Progenitor cell of endocrine pancreas (in vitro differentiated cells): ENCODE results near the gene SFXN4. TPM values are rescaled to one million over a fixed set of nuclear protein-coding genes. Genes with fewer than 3 reads are reported as not detected.
"Not testable (repeated sequence)": the region's sequence is repeated elsewhere in the genome, so short reads cannot be mapped to it uniquely, and the experiment has no call there.

ENCODE experiments used
- DNase-seq: peaks from one replicate; pipeline ENCODE4 v3.0.0; 2021; ENCODE audit warnings: low spot score; ENCODE audit not compliant: unreplicated experiment
- H3K27ac Mint-ChIP-seq: 2 replicates; pipeline ENCODE4 v1.8.0; 2021; ENCODE audit warnings: mild to moderate bottlenecking, moderate library complexity, mixed read lengths
- H3K27me3 Mint-ChIP-seq: 2 replicates; pipeline ENCODE4 v1.8.0; 2021; ENCODE audit warnings: mixed read lengths
- H3K36me3 Mint-ChIP-seq: 2 replicates; pipeline ENCODE4 v1.8.0; 2022; ENCODE audit warnings: mixed read lengths; ENCODE audit not compliant: insufficient read depth
- H3K4me1 Mint-ChIP-seq: 2 replicates; pipeline ENCODE4 v1.8.0; 2021; ENCODE audit warnings: low read depth, mixed read lengths
- H3K4me3 Mint-ChIP-seq: 2 replicates; pipeline ENCODE4 v1.8.0; 2021; ENCODE audit warnings: low read depth, mild to moderate bottlenecking, moderate library complexity, mixed read lengths
- H3K9me3 Mint-ChIP-seq: 2 replicates; pipeline ENCODE4 v1.8.0; 2021; ENCODE audit warnings: low read depth, mixed read lengths
- total RNA-seq: library from RNA; stranded (reverse); gene quantifications from 2 replicates; pipeline ENCODE4 v1.2.1, GENCODE V29; 2021
- TF ChIP-seq, protein P1 (sequence below): fragments of 200-600 bp; sonication (generic); IDR thresholded peaks from one replicate; pipeline ENCODE4 v1.5.0; 2021; ENCODE audit warnings: antibody characterized with exemption, mild to moderate bottlenecking; ENCODE audit not compliant: unreplicated experiment

Gene SFXN4
- total RNA-seq, 1 donor from 2014 or later = 27.2 TPM

DNA sequence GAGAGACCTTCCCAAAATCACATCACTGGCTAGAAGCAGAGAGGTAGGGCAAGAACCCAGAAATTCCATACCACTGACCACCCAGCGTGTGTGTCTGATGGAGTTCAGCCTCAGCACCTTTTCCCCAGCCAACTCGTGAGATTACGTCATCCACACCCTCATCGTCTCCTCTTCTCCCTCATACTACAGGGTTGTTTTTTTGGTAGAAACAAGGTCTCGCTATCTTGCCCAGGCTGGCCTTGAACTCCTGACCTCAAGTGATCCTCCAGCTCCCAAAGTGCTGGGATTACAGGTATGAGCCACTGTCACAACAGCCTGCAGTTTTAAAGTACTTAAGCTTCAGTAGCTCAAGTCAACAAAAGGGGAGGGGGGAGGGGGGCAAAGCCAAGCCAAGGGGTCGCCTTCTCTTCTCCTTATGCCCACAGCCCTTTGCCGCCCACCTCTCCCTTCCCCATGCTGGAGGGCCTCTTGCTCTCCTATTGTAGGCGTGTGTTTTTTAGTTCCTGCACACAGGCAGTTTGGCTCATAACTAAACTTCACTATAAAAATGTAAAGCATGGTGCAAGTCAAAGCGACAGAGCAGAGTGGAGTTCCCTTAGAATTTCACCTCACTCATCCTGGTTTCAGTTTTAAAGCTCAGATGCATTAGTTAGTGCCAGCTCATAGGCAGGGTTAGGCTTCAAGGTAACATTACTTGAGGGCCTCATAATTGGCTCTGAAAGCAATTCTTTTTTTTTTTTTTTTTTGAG is 18.3 kb upstream of the SFXN4 start:
- H3K9me3 Mint-ChIP-seq = peaks cover 5% of the 10 kb centered on the region
- H3K4me3 Mint-ChIP-seq = no peak overlapping the region
- H3K27me3 Mint-ChIP-seq = no peaks in the 10 kb centered on the region
- peaks cover 8% of the 10 kb centered on the region for H3K4me1 Mint-ChIP-seq
- TF ChIP-seq, protein P1, sequence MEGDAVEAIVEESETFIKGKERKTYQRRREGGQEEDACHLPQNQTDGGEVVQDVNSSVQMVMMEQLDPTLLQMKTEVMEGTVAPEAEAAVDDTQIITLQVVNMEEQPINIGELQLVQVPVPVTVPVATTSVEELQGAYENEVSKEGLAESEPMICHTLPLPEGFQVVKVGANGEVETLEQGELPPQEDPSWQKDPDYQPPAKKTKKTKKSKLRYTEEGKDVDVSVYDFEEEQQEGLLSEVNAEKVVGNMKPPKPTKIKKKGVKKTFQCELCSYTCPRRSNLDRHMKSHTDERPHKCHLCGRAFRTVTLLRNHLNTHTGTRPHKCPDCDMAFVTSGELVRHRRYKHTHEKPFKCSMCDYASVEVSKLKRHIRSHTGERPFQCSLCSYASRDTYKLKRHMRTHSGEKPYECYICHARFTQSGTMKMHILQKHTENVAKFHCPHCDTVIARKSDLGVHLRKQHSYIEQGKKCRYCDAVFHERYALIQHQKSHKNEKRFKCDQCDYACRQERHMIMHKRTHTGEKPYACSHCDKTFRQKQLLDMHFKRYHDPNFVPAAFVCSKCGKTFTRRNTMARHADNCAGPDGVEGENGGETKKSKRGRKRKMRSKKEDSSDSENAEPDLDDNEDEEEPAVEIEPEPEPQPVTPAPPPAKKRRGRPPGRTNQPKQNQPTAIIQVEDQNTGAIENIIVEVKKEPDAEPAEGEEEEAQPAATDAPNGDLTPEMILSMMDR = no peak
- H3K36me3 Mint-ChIP-seq = peaks cover 3% of the 10 kb centered on the region
- no peak overlapping the region for H3K27ac Mint-ChIP-seq
- DNase-seq = no peak

DNA sequence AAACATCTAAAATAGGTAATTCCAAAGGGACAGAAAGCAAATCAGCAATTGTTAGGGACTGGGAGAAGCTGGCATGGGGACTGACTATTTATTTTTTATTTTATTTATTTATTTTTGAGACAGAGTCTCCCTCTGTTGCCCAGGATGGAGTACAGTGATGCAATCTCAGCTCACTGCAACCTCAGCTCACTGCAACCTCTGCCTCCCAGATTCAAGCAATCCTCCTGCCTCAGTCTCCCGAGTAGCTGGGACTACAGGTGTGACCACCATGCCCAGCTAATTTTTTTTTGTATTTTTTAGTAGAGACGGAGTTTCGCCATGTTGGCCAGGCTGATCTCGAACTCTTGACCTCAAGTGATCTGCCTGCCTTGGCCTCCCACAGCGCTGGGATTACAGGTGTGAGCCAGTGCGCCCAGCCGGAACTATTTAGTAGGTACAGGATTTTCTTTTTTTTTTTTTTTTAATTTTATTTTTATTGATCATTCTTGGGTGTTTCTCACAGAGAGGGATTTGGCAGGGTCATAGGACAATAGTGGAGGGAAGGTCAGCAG is 15.4 kb upstream of the SFXN4 start:
- H3K27me3 Mint-ChIP-seq, H3K9me3 Mint-ChIP-seq, DNase-seq, H3K4me3 Mint-ChIP-seq, H3K36me3 Mint-ChIP-seq, H3K27ac Mint-ChIP-seq: not testable (repeated sequence)
- H3K4me1 Mint-ChIP-seq = peaks cover 15% of the 10 kb centered on the region

DNA sequence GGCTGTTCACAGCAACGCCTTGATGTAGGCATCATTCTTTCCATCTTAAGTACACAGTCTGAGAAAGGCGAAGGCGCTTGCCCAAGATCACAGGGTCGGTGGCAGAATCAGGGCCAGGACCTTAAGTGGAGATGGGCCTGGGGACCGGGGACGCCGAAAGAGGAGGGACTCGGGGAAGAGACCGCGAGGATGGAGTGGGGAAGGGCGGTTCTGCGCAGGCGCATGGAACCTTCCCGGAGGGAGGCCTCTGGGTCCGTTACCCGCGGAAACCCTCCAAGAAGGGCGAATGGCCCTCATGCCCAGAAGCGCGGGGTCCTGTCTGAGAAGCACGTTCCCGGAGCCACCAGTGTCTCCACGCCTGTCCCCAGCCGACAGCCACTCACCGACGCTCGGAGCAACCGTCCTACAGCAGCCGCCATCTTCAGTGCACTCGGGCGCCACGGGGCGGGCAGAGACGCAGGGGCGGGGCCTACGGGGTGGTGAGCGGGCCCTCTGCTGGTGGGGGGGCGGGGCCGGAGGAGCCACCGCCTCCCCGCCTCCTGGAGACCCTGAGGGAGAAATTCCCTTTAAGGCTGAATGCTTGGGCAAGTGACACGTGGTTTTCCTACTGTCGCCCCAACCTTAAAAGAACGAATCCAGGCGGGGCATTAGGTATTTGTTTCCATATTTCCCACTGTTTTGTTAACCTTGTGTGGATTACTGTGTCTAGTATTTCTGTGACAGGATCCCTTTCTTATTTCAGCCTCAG is 13.0 kb upstream of the SFXN4 start, which contains the start of gene PRDX3:
Gene PRDX3 (minus strand): TSS at position 441 of the 748 bp plus-strand sequence. CDS start 22 bp downstream, at position 419.
- H3K9me3 Mint-ChIP-seq = no peaks in the 10 kb centered on the region
- H3K36me3 Mint-ChIP-seq = peaks cover 7% of the 10 kb centered on the region
- peak within 1 kb of the TSS; percentile 98 for H3K27ac Mint-ChIP-seq
- TF ChIP-seq, protein P1 = no peak
- no peaks in the 10 kb centered on the region for H3K27me3 Mint-ChIP-seq
- peaks cover 16% of the 10 kb centered on the region for H3K4me1 Mint-ChIP-seq
- DNase-seq = peak; percentile 88
- H3K4me3 Mint-ChIP-seq = peak within 1 kb of the TSS; percentile 95

DNA sequence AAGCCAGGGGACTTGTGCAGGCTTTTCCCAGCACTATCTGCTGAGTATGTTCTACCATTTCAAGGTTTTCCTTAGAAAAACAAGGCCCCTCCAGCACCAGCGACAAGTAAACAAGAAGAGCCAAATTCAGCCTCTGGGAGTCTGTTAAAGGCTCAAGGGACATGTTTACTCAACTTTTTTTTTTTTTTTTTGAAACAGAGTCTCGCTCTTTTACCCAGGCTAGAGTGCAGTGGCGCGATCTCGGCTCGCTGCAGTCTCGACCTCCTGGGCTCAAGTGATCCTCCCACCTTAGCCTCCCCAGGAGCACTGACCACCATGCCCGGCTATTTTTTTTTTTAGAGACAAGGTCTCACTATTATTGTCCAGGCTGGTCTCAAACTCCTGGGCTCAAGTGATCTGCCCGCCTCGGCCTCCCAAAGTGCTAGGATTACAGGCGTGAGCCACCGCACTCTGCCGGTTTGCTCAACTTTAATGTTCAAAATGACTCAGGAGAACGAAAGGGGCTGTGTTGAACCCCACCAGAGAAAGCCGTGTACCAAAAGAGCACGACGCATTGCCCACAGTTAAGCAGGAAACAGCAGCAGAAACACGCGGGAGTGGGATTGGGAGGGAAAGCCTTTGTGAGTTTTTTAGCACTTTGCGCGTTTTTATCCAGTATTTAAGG is 12.3 kb upstream of the SFXN4 start:
- Mint-ChIP-seq H3K36me3 (peaks cover 8% of the 10 kb centered on the region), H3K4me1 (peaks cover 16% of the 10 kb centered on the region), H3K9me3 (no peaks in the 10 kb centered on the region), H3K4me3 (peak overlapping the region; percentile 95), H3K27me3 (no peaks in the 10 kb centered on the region), H3K27ac (peak overlapping the region; percentile 98)
- TF ChIP-seq, protein P1 = no peak
- no peak for DNase-seq

DNA sequence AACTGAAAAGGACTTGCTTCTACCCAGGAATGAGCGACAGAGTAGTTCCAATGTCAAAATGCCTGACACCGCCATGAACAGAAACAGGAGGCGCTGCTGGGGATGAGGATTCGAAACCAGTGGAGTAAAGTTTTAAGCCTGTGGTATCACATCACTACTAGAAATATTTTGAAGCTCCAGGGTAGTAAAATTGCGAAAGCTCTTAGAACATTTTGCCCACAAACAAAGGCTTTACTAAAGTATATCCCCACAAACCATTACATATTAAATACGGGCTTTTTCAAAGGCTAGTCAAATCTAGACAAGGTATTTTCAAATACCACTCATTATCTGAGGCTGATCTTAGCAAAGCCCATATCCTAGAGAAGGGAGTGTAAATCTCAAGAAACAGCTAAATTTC is 10.7 kb upstream of the SFXN4 start:
- H3K27ac Mint-ChIP-seq = peak overlapping the region; percentile 75
- no peaks in the 10 kb centered on the region for H3K27me3 Mint-ChIP-seq
- H3K4me1 Mint-ChIP-seq = peaks cover 16% of the 10 kb centered on the region
- H3K36me3 Mint-ChIP-seq = peaks cover 17% of the 10 kb centered on the region
- no peak for DNase-seq
- H3K4me3 Mint-ChIP-seq = peak overlapping the region; percentile 19
- no peaks in the 10 kb centered on the region for H3K9me3 Mint-ChIP-seq
- TF ChIP-seq, protein P1 = no peak
